Glomerular visceral epithelial cell (primary cell): ENCODE results near the gene SOX3.

Source experiments
- DNase-seq: peaks from one replicate; pipeline ENCODE4 v3.0.0-alpha.2; 2016; ENCODE audit errors: extremely low spot score

Gene SOX3

GRCh38 chrX:140504371-140505324 lies at the start of gene SOX3:
SOX3 (minus strand) TSS chrX:140505069; CDS start chrX:140505060, 9 bp downstream.
- no peak for DNase-seq

DNA sequence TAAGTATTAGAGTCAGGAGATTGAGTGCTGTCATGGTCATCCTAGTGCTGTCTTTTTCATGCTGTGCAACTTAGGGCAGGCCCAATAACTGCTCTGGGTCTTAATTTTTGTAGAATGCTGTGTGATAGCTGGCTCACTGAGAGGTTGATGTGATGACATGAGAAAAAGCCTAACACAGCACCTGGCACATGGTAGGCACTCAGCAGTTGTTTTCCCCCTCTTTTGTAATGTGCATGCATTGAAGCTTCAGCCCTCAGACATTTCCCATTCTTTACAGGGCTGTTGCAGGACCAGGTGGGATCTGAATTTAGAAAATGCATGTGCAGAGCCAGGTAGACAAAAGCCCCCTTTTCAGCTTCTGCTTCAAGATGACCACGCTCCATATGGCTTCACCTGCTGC lies 44.1 kb upstream of the SOX3 start:
- no peak for DNase-seq

DNA sequence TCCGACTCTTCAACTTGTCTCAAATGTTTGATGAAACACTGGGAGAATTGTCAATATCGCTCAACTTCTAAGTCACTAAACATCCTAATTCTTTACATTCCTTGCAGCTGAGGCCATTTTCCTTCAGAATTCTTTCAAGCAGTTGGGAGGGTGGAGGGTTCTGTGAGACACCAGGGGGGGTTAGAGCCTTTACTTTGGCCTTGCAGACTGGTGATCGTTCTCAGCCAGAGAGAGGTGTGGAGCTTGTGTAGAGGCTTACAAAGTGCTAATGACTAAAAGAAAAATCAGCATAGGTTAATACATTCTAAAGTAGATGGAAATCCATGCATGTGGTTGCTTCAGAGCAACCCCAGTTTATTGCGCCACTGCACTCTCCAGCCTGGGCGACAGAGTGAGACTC lies 21.3 kb upstream of the SOX3 start:
- no peak for DNase-seq

DNA sequence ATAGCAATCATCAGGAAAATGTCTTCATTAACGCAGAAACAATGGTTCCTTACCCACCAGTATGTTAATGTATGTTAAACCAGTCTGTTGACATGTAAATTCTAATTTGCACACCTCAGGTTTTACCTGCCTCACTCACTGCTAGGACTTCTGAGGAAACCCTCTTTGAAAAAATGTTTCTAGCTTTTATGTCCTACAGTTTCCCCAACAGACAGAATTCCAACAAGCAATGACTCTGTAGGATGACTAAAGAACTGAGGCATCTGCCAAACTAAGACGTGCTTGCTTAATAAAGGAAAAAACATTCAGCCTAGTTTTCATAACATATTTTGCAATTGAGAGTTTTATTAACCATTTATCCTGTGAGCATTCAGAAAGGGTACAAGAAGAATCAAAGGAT lies 20.6 kb upstream of the SOX3 start:
- no peak for DNase-seq

DNA sequence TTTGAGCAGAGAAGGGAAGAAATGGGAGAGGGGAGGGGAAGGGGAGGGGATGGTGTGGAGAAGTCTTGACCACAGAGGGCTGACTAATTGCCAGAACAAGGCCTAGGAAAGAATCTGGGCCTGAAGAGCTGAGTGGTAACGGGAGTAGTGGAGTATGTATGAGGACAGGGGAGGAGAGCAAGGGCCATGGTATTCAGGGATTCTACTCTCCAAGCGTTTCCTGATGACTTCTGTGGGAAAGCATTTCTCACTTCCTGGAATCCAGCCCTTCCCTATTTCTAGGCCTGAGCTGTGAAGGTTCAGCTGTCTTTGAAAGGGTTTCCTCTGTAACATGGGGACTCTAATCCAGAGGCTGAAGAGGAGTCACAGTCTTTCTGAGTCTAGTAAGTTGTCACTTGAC lies 19.7 kb upstream of the SOX3 start:
- DNase-seq = no peak

DNA sequence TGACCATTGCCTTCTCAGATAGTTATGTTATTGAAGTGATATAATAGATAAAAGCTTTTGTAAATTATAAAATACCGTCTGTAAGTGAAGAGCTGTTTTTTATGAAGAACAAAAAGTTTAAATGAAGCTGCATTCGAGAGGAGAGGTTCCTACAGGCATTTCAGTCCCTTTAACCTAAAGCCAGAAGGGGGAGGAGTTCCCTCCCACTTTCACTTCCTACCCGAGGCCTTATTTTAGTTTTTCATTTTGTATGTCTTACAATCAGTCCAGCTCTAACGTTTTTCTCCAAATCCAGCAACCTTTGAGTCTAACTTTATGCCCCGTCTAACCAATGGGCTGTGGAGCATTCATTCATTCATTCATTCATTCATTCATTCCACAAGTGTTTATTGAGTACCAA lies 16.5 kb upstream of the SOX3 start:
- DNase-seq = no peak

- no peak for DNase-seq
Observed at GRCh38 chrX:140514554-140514953, 9.7 kb upstream of the SOX3 start.

DNA sequence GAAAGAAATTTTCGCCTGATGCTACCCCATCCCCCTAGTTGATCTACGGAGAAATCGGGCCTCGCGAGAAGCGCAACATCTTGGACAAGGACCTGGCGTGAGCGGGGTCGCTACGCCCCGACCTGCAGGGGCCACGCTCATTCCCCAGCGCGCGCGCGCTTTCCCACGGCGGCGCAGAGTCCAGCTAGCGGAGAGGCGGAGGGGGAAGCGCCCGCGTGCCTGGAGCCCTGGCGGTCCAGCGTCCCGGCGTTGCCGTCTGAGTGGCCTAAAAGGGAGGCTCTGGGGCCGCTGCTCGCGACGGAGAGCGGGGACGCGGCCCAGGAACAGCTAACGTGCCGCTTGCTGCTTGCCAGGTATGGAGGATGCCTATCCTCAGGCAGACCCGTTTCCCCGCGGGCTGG lies 6.0 kb upstream of the SOX3 start:
- DNase-seq = no peak

GRCh38 chrX:140510306-140510676 lies 5.4 kb upstream of the SOX3 start:
- DNase-seq = no peak

- DNase-seq = no peak
Observed at GRCh38 chrX:140509468-140510305, 4.8 kb upstream of the SOX3 start.

GRCh38 chrX:140508958-140509357 lies 4.1 kb upstream of the SOX3 start:
- DNase-seq = no peak

DNA sequence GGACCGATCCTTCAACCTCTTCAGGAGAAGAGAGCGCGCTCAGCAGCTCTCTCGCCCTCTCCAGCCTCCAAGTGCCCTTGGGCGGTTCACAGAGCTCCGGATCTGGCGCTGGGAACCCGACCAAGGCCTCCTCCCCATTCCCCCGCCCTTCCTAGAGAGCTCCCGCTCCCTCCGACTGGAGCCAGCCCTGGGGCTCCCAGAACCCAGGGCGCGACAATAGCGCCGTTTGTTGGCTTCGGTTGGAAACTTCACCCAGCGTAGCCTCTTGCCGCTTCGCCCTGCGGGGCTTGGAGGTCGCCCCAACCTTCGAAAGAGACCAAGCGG lies 3.1 kb upstream of the SOX3 start:
- no peak for DNase-seq

DNA sequence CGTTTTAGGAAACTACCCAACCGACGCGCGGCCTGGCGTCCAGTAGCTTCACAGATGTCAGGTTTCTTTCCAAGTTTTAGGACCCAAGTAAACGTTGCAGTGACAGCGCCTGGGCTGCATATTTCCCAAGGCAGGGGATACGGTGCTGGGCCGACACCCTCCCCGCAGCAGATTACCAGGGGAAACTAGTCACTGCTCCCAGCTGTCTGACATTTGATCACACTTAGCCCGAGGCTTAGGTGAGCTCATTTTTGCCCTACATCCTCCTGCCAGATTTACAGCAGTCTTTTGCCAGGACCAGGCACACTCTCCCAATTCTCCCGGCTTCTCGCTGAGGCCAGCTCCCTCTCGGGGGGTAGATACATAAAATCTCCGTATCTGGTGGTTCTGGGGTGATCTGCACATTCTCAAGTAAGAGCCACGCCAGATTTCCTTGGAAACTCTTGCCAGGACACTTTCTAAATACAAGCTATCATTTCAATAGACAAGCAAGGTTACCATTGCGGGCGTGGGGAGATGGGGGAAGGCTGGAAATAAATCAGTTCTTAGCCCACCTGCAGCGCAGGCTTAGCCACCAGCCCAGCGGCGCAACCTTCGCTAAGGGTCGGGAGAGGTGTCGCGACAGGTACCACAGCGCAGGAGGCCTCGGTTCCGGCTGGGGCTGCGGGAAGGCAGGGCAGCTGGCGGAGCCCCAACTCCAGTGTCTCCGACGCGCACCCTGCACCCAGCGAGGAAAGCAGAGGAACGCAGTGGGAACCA lies 2.5 kb upstream of the SOX3 start:
- DNase-seq = no peak

GRCh38 chrX:140505421-140506337 lies 810 bp upstream of the SOX3 start:
- DNase-seq = no peak

DNA sequence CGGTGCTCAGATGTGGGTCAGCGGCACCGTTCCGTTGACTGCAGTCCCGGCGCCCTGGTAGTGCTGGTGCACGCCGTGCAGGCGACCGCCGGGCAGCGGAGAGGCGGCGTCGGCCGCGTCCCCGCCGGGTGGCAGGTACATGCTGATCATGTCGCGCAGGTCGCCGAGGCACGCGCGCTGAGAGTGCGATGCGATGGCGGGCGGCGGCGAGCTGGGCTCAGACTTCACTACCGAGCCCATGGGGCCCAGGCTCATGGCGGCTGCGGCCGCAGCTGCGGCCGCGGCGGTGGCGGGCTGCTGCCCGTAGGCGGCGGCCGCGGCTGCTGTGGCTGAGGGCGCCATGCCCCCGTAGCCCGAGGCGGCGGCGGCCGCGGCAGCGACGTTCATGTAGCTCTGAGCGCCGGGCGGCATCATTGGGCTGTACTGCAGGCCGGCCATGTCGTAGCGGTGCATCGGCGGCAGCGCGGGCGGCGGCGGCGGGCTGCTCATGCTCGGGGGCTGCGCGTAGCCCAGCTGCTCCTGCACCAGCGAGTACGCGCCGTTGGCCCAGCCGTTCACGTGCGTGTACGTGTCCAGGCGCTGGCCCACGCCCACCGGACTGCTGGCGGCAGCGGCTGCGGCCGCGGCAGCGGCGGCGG lies 1.0 kb downstream of the SOX3 start:
- no peak for DNase-seq

GRCh38 chrX:140503238-140503601 lies 1.6 kb downstream of the SOX3 start:
- no peak for DNase-seq

DNA sequence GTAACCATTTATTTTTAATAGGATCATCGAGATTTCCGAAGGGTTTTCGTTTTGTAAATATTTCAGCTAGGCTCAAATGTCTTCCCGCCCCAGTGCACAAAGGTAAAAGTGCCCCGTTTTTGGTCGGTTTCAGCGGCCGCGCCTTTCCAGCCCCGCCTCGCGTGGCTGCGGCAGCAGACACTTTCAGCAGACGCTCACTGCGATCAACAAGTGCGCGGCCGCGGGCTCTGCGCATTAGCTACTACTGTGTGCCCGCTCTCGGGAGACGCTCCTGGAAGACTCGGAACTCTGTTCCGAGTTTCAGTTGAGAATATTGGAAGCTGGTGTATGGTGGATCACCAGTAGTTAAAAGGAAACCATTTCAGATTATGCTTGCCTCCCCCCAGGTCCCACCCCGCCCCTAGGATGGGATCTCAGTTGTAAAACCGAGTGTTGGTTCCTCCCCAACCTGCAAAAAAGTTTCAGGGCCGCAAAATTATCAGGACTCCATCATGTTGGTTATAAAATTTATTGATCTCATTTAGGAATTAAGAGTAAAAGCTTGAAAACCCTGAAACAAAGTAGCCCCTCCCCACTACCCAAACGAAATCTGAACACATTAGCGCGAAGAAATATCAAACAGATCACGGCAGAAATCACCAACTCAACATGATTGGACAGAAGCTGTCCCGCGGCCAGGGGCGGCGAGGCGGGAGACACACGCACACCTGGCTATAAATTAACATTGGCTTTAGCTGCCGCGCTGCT lies 2.2 kb downstream of the SOX3 start:
- no peak for DNase-seq

DNA sequence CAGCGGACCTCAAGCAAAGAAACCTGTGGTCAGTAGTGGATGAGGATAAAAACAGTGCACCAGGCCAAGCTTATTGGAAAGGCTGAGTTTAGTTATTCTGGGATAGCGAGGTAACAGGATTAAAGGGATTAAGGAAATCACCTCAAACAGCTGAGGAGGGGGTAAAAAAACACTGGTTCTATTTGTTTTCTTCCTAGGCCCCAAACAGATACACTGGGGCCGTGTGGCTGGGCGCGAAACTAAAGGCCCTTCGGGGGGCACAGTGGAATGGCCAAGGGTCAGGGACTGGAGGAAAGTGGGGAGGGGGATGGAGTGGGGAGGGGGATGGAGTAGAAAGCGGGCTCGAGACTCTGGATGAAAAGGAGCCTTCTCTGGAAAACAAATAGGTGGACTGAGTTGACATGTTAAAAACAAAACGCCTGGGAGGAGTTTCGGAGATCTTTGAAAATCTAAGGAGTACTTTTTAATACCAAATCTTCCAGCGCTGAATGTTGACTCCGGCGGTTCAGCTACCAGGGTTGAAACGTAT lies 2.9 kb downstream of the SOX3 start:
- DNase-seq = no peak

GRCh38 chrX:140501321-140501720 lies 3.5 kb downstream of the SOX3 start:
- DNase-seq = no peak

DNA sequence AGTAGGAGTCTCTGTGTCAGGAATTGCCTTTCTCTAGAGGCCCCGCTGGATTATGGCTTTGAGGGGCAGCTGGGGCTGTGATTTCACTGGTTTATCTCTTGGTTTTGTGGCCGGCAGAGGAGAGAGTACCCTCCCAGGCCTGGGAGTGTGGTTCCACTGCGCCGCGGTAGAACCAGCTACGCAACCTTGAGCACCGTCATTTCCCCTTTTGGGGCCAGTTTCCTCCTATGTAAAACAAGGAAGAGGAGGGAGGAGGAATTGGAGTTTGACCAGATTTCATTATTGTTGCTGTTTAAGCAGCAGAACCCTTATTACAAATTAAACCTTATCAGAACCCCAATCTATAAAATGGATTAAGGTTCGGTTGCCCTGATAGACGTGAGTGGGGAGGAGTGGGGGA lies 4.4 kb downstream of the SOX3 start:
- no peak for DNase-seq
